C4-2B (cell line): ENCODE data around the gene SOCS1.

Experiments
- H3K27ac ChIP-seq: fragments of 450-650 bp; 2 replicates; pipeline ENCODE4 v1.5.1; 2017
- ZFX ChIP-seq: fragments of 450-650 bp; IDR thresholded peaks from 2 replicates; pipeline ENCODE4 v1.6.1; 2017
- TF ChIP-seq, protein P1 (sequence below): fragments of 450-650 bp; conservative IDR thresholded peaks from 2 replicates; pipeline ENCODE4 v1.5.1; 2017; ENCODE audit warnings: mild to moderate bottlenecking

The SOCS1 gene

GRCh38 chr16:11211061-11211976, 44.7 kb downstream of the SOCS1 start:
- no peak for TF ChIP-seq ZFX
- TF ChIP-seq, protein P1, sequence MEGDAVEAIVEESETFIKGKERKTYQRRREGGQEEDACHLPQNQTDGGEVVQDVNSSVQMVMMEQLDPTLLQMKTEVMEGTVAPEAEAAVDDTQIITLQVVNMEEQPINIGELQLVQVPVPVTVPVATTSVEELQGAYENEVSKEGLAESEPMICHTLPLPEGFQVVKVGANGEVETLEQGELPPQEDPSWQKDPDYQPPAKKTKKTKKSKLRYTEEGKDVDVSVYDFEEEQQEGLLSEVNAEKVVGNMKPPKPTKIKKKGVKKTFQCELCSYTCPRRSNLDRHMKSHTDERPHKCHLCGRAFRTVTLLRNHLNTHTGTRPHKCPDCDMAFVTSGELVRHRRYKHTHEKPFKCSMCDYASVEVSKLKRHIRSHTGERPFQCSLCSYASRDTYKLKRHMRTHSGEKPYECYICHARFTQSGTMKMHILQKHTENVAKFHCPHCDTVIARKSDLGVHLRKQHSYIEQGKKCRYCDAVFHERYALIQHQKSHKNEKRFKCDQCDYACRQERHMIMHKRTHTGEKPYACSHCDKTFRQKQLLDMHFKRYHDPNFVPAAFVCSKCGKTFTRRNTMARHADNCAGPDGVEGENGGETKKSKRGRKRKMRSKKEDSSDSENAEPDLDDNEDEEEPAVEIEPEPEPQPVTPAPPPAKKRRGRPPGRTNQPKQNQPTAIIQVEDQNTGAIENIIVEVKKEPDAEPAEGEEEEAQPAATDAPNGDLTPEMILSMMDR = no peak
- H3K27ac ChIP-seq = no peak overlapping the region

DNA sequence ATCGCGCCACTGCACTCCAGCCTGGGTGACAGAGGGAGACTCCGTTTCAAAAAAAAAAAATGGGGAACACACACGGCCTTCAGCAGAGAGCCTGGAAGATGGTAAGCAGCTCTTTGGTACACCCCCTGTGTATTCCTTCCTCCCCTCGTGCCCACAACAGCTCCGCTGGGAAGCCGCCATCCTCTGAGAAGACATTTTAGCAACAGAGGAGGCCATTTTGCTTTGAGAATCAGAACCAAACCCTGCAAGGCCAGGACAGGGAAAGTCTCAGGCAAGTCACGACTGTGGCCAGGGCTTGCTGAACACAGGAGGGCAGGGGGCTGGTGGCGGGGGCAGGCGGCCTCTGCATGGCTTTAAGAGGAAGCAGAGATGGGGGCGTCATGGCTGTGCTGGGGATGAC, 45.7 kb downstream of the SOCS1 start:
- no peak overlapping the region for H3K27ac ChIP-seq
- TF ChIP-seq ZFX = no peak
- TF ChIP-seq, protein P1 = no peak

- TF ChIP-seq, protein P1 = no peak
- no peak for TF ChIP-seq ZFX
- H3K27ac ChIP-seq = no peak overlapping the region
These were observed 46.9 kb downstream of the SOCS1 start for GRCh38 chr16:11208916-11209665.

DNA sequence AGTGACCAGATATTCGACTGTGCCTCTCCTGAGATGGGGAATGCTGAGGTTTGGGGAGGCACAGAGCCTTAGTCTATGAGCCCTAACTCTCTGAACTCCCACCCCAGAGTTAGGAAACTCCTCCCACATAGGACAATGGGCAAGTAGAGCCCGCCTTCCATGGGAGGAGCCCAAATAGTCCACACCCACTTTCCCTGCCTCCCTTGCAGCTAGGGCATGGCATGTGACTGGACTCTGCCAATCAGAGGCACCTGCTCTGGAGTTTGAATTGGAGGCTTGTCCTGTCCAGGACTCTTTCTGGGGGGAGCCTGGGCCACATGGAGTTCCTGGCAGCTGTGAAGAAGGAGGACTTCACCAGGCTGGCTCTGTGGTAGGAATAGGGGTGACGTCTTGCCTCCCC, 48.4 kb downstream of the SOCS1 start:
- TF ChIP-seq, protein P1 = no peak
- no peak for TF ChIP-seq ZFX
- no peak overlapping the region for H3K27ac ChIP-seq

DNA sequence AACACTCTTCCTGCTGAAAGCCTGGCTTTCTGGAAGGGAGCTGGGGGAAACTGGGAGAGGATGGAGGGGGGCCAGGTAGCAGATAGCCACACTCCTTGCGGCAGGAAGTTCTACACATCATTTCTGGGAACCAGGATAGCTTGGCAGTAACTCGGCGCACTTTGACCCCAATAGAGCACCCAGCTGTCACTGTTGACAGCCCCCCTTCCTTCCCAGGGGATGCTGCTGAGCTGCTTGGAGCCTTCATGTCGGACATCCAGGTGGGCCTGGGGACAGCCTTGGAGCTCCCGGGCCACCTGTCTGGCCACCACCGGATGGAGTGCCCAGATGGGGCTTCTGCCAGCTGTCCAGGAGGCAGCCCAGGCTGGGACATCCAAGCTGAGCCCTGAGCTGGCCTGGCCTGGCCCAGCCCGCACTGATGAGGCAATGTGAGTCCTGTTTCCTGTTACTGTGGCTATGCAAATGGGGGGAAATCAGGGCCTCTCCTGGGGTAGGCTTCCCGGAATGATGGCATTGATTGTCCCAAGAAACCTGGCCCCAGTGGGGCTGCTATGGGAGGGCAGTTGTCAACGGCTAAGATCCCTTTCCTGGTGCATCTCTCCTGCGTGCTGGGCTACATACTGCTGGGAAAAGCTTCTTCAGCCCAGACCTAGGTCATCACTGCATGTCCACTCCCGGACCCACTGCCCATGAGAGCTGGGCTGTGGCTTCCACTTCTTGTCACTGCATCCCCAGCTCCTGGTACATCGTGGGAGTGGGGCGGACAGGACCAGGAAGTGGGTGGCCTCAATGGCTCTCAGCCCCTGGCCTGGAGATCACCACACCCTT, 50.0 kb downstream of the SOCS1 start:
- TF ChIP-seq ZFX = no peak
- TF ChIP-seq, protein P1 = no peak
- H3K27ac ChIP-seq = no peak overlapping the region

DNA sequence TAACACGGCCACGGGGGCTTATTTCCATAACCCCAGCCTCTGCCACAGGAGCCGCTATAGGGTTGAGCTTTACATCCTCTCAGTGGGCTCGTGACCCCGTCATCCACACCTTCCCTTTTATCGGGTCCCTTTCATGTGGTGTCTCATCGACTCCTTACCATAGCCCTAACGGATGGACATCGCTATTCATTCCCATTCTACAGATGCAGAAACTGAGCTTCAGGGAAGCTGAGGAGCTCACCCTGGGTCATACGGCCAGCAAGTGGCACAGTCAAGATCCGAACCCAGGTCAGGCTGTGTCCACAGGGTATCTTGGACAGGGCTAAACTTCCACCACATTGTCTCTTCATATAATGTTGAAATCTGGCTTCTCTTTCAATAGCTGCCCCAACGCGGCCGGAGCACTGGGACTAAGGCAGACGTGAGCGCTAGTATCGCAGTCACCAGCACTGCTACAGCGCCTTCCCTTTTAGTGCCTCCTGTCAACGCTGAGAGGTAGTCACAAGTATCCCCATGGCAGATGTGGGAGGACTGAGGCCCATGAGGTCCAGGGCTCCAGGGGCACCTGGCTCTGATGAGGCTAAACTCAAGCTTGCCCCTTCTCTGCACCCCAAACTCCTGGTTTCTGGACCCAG, 50.8 kb downstream of the SOCS1 start:
- no peak overlapping the region for H3K27ac ChIP-seq
- no peak for TF ChIP-seq ZFX
- TF ChIP-seq, protein P1 = no peak
